ENCODE results near the gene HSFX3.
"Not testable (repeated sequence)": the region's sequence is repeated elsewhere in the genome, so short reads cannot be mapped to it uniquely, and the experiment has no call there.

DNA sequence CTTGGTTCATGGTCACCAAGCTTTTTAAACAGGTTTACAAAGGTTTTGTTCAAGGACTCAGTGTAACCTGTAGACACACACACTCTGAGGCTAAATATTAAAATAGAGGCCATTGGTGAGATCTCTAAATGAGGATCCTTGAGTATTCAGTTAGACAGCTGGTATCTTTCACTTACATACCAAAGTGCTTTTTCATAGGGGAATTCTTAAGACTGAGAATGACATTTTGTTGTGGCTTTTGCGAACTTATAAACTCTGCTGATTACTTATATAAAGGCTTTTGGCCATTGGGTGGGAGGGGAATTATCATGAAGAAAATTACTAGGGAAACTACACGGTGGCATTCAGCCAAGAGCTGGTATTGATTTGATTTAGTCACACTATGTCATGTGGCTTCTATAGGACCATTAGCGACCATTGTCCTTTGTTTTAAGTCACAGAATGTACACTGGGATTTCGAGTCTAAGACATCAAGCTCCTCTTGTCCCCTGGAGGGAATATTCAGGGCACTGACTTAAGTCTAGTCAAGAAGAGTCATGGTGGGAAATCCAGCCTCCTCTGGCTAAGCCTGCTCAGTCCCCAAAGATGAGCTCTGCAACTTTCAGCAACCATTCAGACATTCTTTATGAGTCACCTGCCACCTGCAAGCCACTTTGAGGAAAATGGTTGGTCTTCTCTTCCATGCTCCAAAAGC, 1.7 kb upstream of the HSFX3 start:
- TF ChIP-seq POLR2AphosphoS5, EP300 (IDR thresholded peaks at IDR 0.05): not testable (repeated sequence)
- TF ChIP-seq, protein P1, sequence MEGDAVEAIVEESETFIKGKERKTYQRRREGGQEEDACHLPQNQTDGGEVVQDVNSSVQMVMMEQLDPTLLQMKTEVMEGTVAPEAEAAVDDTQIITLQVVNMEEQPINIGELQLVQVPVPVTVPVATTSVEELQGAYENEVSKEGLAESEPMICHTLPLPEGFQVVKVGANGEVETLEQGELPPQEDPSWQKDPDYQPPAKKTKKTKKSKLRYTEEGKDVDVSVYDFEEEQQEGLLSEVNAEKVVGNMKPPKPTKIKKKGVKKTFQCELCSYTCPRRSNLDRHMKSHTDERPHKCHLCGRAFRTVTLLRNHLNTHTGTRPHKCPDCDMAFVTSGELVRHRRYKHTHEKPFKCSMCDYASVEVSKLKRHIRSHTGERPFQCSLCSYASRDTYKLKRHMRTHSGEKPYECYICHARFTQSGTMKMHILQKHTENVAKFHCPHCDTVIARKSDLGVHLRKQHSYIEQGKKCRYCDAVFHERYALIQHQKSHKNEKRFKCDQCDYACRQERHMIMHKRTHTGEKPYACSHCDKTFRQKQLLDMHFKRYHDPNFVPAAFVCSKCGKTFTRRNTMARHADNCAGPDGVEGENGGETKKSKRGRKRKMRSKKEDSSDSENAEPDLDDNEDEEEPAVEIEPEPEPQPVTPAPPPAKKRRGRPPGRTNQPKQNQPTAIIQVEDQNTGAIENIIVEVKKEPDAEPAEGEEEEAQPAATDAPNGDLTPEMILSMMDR (IDR thresholded peaks at IDR 0.05) = not testable (repeated sequence)

Data from upper lobe of left lung (tissue), 4 donors.